ENCODE measurements around the gene DAGLA.

The DAGLA gene

GRCh38 chr11:61765550-61766253 is 85.5 kb downstream of the DAGLA start:
- DNase-seq (ENCODE audit: low read depth): no peak

DNA sequence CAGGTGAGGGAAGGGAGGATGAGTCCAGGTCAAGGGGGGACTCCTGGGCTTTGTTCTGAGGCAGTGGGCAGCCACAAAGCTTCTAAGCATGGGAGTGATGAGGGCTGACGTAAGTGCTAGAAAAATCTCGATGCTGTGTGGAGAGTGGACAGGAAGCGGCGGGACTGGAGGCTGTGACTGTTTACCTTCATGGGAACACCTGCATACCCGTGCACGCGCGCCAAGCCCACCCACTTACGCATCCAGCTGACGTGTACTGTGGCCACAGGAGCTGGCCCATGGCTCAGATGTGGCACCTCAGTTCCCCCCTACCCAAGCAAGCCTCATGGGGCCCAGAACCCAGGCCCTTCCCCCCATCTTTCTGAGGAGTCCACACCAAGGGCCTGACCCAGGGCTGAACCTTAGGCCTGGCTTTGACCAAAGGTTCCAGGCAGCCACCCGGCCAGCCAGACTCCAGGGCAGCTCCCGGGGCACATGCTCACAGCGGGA is 86.2 kb downstream of the DAGLA start:
- no peak for DNase-seq (ENCODE audit: low read depth)

DNA sequence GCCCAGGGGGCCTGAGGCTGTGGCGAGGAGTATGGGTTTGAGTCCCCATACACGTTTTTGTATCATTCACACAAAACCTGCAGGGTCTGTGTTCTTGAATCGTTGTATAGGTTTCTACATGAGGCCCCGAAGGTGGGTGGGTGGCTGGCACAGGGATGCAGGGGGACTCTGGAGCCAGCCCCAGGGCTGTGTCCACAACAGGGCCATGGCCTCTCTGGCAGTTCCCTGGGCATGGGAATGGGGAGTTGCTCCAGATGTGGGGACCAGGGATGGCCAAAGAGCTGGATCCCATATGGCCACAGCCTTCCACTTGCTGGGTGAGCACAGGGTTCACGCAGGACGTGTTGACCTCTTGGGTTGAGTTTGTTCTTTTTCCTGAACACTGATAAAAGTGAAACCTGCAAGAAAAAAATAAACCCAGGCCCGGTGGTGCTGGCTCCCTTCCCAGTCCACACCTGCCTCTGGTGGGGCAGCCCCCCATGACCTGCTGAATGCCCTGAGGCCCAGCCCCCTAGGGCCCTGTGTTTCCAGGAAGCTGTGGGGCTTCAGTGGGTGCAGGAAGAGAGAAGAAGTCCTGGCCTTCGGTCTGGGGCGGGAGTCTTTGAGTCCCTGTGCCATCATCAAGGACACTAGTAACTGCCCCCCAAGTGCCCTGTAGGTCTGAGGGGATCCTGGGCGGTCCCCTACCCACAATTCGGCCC is 88.3 kb downstream of the DAGLA start:
- DNase-seq (ENCODE audit: low read depth): no peak

DNA sequence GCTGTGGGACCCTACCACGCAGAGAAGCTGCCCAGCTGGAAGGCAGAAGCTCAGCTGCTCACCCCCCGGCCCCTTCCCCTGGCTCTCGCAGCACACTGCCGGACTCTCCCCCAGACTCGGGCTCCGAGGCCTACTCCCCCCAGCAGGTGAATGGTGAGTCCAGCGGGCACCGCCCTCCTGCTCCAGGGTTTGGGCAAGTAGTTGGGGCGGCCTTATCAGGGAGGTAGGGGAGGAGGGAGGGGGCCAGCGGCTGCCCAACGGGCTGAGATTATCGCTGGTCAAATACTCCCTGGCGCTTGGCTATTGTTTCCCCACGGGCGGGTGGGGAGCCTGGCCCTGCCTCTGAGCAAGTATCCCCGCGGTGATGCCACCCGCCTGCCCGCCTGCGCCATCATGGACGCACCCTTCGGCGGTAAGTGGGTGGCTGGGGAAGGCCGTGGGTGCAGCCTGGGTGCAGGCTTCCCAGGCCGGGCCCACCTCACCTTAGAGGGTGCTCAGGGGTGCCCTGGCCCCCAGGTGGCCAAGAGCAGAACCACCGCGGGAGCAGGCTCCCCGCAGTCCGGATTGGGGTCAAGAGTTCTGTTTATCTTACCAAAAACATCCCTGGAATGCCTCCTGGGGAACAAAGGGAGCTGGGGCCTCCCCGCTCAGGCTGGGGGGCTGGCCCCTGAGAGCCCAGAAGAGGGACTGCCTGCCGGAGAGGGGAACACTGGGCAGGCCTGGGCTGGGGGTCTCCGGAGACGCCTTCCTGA is 89.2 kb downstream of the DAGLA start:
- no peak for DNase-seq (ENCODE audit: low read depth)

DNA sequence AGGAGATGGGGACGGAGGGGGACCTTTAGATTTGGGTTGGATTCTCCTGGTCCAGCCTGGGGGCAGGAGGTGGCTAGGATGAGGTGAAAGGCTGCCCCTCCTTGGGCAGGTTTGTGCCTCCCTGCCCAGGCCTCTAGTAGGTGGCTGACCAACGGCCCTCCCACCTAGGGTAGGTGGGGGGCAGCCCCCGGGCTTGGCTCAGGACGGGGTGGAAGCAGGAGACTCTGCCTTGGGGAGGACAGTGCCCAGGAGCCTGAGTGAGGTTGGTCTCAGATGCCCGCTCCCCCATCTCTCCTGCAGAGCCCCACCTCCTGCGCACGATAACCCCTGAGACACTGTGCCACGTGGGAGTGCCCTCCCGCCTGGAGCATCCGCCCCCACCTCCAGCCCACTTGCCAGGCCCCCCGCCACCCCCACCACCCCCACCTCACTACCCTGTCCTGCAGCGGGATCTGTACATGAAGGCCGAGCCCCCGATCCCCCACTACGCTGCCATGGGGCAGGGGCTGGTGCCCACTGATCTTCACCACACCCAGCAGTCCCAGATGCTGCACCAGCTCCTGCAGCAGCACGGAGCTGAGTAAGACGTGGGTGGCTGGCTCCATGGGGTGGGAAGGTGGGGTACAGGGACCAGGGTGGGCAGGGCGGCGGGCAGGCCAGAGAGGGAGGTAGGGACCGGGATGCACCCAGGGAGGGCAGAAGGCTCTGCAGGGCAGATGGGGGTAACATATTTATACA is 89.9 kb downstream of the DAGLA start:
- DNase-seq (ENCODE audit: low read depth): no peak

GRCh38 chr11:61771195-61771894 is 91.2 kb downstream of the DAGLA start:
- DNase-seq (ENCODE audit: low read depth): no peak

DNA sequence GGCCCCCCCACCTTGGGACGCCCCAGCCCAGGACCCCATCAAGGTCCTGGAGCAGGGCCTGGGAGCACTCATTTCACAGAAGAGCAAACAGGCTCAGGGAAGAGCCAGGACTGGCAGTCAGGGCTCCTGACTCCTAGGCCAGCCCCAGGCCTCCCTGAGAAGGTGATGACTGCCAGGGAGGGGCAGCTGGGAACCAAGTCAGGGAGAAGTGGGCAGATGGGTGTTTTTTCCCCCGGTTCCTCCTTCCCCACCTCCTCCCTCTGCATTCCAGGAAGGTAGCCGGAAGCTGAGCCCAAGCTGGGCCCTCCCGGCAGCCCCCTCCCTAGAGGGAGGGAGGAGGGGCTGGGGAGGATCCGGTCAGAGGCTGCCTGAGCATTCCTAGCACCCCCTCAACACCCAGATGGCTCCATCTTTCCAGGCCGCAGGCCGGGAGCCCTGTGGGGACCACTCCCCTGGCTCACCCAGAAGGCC is 91.8 kb downstream of the DAGLA start:
- DNase-seq (ENCODE audit: low read depth): no peak

DNA sequence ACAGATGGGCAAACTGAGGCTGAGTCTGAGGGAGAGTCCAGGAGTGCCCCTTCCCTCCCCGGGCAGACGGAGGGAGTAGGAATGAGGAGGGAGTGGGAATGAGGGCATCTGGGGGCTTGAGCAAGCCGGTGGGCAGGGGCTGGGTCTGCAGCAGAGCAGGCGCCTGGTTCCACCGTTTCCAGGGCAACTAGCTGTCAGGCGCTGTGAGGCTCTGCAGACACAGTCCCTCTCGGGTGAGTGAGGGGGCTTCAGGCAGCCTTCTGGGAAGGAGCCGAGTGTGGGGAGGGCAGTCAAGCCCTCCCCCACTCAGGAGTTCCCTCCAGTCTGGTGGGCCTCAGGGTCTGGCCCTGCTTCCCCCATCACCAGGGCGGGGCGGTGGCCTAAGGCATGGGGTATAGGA is 93.2 kb downstream of the DAGLA start:
- no peak for DNase-seq (ENCODE audit: low read depth)

DNA sequence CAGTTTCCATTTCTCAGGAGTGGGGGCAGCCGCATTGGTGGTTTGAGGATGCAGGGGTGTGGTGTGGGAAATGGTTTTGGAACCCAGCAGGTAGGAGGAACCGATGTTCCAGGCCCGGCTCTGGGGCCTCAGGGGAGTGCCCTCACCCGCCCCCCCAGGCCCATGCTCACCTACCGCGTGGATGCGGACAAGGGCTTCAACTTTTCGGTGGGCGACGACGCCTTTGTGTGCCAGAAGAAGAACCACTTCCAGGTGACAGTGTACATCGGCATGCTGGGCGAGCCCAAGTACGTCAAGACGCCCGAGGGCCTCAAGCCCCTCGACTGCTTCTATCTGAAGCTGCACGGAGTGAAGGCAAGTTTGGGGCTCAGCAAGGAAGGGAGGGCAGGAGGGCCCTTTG is 93.6 kb downstream of the DAGLA start:
- DNase-seq (ENCODE audit: low read depth): no peak

DNA sequence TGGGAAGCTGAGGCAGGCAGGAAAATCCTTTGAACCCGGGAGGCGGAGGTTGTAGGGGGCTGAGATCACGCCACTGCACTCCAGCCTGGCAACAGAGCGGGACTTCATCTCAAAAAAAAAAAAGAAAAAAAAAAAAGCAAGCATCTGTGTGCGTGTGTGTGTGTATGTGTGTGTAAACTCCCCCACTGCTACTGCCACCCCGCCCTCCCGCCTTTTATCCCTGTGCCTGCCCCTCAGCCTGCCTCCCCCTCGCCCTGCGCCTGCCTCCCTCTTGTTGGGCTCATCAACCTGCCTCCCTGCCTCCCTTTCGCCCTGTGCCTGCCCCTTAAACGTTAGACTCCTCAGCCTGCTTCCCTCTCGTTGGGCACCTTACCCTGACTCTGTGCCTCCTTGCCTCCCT is 94.2 kb downstream of the DAGLA start:
- no peak for DNase-seq (ENCODE audit: low read depth)

DNA sequence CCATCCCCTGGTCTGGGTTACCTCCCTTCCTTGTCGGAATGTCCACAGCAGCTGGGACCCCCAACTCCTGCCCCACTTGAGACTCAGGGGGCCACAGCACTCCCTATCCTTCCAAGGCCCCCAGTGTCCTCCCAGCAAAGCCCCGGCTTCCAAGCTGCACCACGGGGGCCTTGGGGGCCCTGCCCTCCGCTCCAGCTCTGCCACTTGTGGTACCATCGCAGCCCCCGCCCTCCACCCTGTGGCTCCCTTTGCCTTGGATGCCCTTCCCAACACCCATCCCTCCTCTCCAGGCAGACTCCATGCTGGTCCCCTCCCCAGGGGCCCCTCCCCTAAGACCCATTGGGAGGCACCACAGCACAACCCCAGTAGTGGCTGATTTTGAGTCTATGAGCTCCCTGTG is 94.9 kb downstream of the DAGLA start:
- DNase-seq (ENCODE audit: low read depth): no peak

GRCh38 chr11:61775606-61776554 is 95.7 kb downstream of the DAGLA start:
- DNase-seq (ENCODE audit: low read depth): no peak

DNA sequence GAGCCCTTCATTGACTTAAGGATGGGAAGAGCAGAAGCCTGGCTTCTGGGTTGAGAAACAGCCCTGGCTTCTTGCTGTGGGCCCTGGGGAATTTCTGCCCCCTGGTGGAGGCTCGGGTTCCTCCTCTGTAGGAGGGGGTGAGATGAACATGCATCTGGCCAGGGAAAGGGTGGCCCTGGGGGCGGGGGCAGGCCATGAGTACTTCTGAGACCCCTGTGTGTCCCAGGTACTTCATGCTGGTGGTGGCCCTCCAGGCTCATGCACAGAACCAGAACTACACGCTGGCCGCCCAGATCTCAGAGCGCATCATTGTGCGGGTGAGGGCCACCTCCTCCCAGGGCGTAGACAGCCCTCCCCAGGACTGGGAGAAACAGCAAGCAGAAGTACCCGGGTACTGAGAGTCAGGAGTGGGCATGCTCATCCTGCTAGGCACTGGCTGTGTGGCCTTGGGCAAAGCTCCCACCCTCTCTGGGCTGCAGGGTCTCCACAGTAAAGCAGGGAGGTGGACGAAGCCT is 96.4 kb downstream of the DAGLA start:
- DNase-seq (ENCODE audit: low read depth): no peak

- DNase-seq (ENCODE audit: low read depth): no peak
Observed at GRCh38 chr11:61777234-61778090, 97.3 kb downstream of the DAGLA start.

- no peak for DNase-seq (ENCODE audit: low read depth)
Observed at GRCh38 chr11:61778357-61778886, 98.2 kb downstream of the DAGLA start.

DNA sequence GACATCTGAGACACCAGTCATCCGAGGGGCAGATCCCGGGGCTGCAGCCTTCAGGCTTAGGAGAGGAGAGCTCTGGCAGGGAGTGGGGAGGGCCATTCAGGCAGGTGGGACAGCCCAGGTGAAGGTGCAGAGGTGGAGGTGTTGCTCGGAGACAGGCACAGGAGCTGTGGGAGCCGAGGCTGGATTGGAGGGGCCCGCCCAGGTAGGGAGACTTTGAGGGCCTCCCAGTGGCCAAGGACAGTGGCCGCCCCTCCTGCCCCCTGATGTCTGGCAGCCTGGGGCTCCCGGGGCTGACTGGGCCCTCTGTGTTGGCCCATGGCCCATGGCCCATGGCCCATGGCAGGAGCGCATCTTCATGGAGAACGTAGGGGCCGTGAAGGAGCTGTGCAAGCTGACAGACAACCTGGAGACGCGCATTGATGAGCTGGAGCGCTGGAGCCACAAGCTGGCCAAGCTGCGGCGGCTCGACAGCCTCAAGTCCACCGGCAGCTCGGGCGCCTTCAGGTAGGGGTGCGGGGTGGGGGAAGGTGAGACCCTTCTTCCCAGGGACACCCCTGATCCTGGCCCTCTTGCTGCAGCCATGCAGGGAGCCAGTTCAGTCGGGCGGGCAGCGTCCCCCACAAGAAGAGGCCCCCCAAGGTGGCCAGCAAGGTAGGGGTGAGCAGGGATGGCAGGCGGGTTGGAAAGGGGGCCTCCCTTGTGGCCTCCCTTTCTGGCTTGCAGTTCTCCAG is 98.9 kb downstream of the DAGLA start:
- no peak for DNase-seq (ENCODE audit: low read depth)

DNA sequence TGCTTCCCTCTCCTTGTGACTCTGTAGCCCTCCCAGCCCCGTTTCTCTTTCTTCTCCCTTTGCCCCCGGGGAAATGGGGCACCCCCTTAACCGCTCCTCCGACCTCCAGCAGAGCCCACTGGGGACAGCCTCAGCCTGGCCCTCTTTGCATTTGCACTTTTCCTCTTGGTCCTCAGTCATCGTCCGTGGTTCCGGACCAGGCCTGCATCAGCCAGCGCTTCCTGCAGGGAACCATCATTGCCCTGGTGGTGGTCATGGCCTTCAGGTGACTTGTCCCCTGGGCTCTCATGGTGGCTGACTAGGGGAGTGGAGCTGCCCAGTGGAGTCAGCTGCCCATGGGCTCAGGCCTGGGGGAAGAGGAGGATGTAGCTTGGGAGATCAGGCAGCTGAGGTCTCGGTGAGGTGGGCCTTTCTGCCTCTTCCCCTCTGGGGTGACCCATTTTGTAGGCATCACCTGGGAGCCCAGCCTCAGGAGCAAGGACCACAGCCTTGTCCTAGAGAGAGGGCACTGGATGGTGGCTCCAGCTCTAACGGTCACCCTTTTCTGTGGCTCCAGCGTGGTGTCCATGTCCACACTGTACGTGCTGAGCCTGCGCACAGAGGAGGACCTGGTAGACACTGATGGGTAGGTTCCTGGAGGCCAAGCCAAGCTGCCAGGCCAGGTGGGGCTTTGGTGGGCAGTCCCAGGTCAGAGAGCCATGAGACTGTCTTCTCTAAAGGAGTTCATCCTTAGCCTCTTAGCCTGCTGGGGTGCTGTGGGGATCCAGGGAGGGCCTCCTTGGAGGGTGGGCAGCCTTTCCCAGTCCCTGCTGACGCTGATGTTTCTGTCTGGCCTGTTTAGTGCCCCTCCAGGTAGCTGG is 99.7 kb downstream of the DAGLA start:
- DNase-seq (ENCODE audit: low read depth): no peak

All from CMK (cell line).